OCI-LY1 (cell line): ENCODE measurements around the gene SLC15A4.
A peak's percentile ranks its signal among the peaks of the same experiment; 100 is the strongest.

Experiments used
- H2AFZ ChIP-seq: fragments of 200-600 bp; sonication (generic), shearing (Covaris generic); 2 replicates; pipeline ENCODE4 v1.6.0; 2014; ENCODE audit warnings: antibody characterized with exemption, mild to moderate bottlenecking, low read length
- H3F3A ChIP-seq: fragments of 200-600 bp; sonication (generic), shearing (Covaris generic); 2 replicates; pipeline ENCODE4 v1.6.0; 2014; ENCODE audit warnings: mild to moderate bottlenecking, antibody characterized with exemption, low read length, moderate library complexity; ENCODE audit not compliant: insufficient read depth
- H3K27ac ChIP-seq: fragments of 200-600 bp; sonication (generic); 2 replicates; pipeline ENCODE4 v1.5.1; 2014; ENCODE audit warnings: low read length, mixed run types, mild to moderate bottlenecking, low read depth; ENCODE audit not compliant: poor library complexity, severe bottlenecking
- H3K27me3 ChIP-seq: fragments of 200-600 bp; sonication (generic); 2 replicates; pipeline ENCODE4 v1.6.0; 2014; ENCODE audit warnings: antibody characterized with exemption, mild to moderate bottlenecking, low read length, moderate library complexity; ENCODE audit not compliant: insufficient read depth
- H3K36me3 ChIP-seq: fragments of 200-600 bp; sonication (generic); 2 replicates; pipeline ENCODE4 v1.6.1; 2014; ENCODE audit warnings: mild to moderate bottlenecking, antibody characterized with exemption, low read length, moderate library complexity, mixed read lengths; ENCODE audit not compliant: insufficient read depth
- H3K4me1 ChIP-seq: fragments of 200-600 bp; sonication (generic); 2 replicates; pipeline ENCODE4 v1.5.1; 2014; ENCODE audit warnings: mild to moderate bottlenecking, low read length, moderate library complexity; ENCODE audit not compliant: insufficient read depth, severe bottlenecking
- H3K4me2 ChIP-seq: fragments of 200-600 bp; sonication (generic), shearing (Covaris generic); 2 replicates; pipeline ENCODE4 v1.6.1; 2014; ENCODE audit warnings: low read length
- H3K4me3 ChIP-seq: fragments of 200-600 bp; sonication (generic); 2 replicates; pipeline ENCODE4 v1.5.1; 2014; ENCODE audit warnings: low read length, low read depth, mild to moderate bottlenecking, mixed read lengths; ENCODE audit not compliant: poor library complexity, severe bottlenecking
- H3K79me2 ChIP-seq: fragments of 200-600 bp; shearing (Covaris generic); 2 replicates; pipeline ENCODE4 v1.6.1; 2016; ENCODE audit warnings: mixed run types, low read length, mixed read lengths; ENCODE audit not compliant: insufficient read depth
- H3K9ac ChIP-seq: fragments of 200-600 bp; sonication (generic), shearing (Covaris generic); 2 replicates; pipeline ENCODE4 v1.6.1; 2014; ENCODE audit warnings: mild to moderate bottlenecking, low read length, mixed read lengths
- H3K9me2 ChIP-seq: fragments of 200-600 bp; sonication (generic), shearing (Covaris generic); 2 replicates; pipeline ENCODE4 v1.6.1; 2014; ENCODE audit warnings: low read depth, mild to moderate bottlenecking, low read length, mixed read lengths
- H3K9me3 ChIP-seq: fragments of 200-600 bp; shearing (Covaris generic); 2 replicates; pipeline ENCODE4 v1.6.1; 2014; ENCODE audit warnings: low read length, mixed read lengths
- H4K20me1 ChIP-seq: fragments of 200-600 bp; sonication (generic), shearing (Covaris generic); 2 replicates; pipeline ENCODE4 v1.6.0; 2016; ENCODE audit warnings: mild to moderate bottlenecking, low read length; ENCODE audit not compliant: insufficient read depth
- CTCF ChIP-seq: fragments of 200-600 bp; sonication (generic), shearing (Covaris generic); IDR thresholded peaks from 2 replicates; pipeline ENCODE4 v1.5.1; 2017; ENCODE audit warnings: mild to moderate bottlenecking, antibody characterized with exemption, low read length, moderate library complexity, mixed read lengths
- EZH2 ChIP-seq: fragments of 200-600 bp; sonication (generic), shearing (Covaris generic); IDR thresholded peaks from 2 replicates; pipeline ENCODE4 v1.8.0; 2017; ENCODE audit warnings: borderline replicate concordance, mixed run types, mild to moderate bottlenecking, antibody characterized with exemption, low read length, moderate library complexity, mixed read lengths

Gene SLC15A4

GRCh38 chr12:128819293-128820144, 4.2 kb downstream of the SLC15A4 start:
- no peaks in the 10 kb centered on the region for H4K20me1 ChIP-seq
- H3K36me3 ChIP-seq: peaks cover 14% of the 10 kb centered on the region
- peak overlapping the region; percentile 91 for H3K27ac ChIP-seq

GRCh38 chr12:128818065-128819022, 5.4 kb downstream of the SLC15A4 start:
- Histone ChIP-seq H3K4me3 (peak overlapping the region; percentile 32), H3K4me1 (peaks cover 75% of the 10 kb centered on the region)

More at GRCh38 chr12:128819293-128820144, 4.2 kb downstream of the SLC15A4 start:
- Histone ChIP-seq H3K9me3 (no peaks in the 10 kb centered on the region), H3K4me2 (peak overlapping the region; percentile 64), H3F3A (no peaks in the 10 kb centered on the region), H3K79me2 (peaks cover 56% of the 10 kb centered on the region), H3K9ac (no peak overlapping the region), H2AFZ (no peak overlapping the region), H3K27me3 (no peaks in the 10 kb centered on the region), H3K4me1 (peaks cover 78% of the 10 kb centered on the region), H3K9me2 (no peaks in the 10 kb centered on the region), H3K4me3 (no peak overlapping the region)
- TF ChIP-seq CTCF (no peak), EZH2 (no peak)

More at GRCh38 chr12:128818065-128819022, 5.4 kb downstream of the SLC15A4 start:
- no peaks in the 10 kb centered on the region for H3K9me2 ChIP-seq
- H3K36me3 ChIP-seq: peaks cover 25% of the 10 kb centered on the region
- H3K9ac ChIP-seq: peak overlapping the region; percentile 45; the same call in 1 of the 2 replicates
- peaks cover 59% of the 10 kb centered on the region for H3K79me2 ChIP-seq
- peak overlapping the region; percentile 60 for H3K4me2 ChIP-seq
- H3K27me3 ChIP-seq: no peaks in the 10 kb centered on the region
- H3F3A ChIP-seq: no peaks in the 10 kb centered on the region
- no peak overlapping the region for H2AFZ ChIP-seq
- H3K27ac ChIP-seq: peak overlapping the region; percentile 75
- H3K9me3 ChIP-seq: no peaks in the 10 kb centered on the region
- TF ChIP-seq CTCF (no peak), EZH2 (no peak)
- H4K20me1 ChIP-seq: no peaks in the 10 kb centered on the region
